Activated naive CD8-positive, alpha-beta T cell treated with anti-CD3 and anti-CD28 coated beads, Interleukin-2, amount 10 ng/mL, durations not matched to agents 7 days and 5 days (primary cell): ENCODE data around the gene UST. TPM values are rescaled to one million over a fixed set of nuclear protein-coding genes. Genes with fewer than 3 reads are reported as not detected.

Source experiments
- ATAC-seq: fragments of 150-1000 bp; cut with Tn5 transposase; one replicate; pipeline ENCODE4 v1.10.0; 2021; ENCODE audit warnings: low read depth, moderate library complexity
- POLR2A ChIA-PET: fragments of 350-600 bp; sonication (Branson Sonifier 250); formaldehyde crosslinking; loops from one replicate; lab custom pipeline; 2021; ENCODE audit warnings: antibody characterized with exemption; lab: Charles Lee
- DNase-seq: peaks from one replicate; pipeline ENCODE4 v3.0.0; 2021
- H3K27ac Mint-ChIP-seq: one replicate; pipeline ENCODE4 v1.8.0; 2022; ENCODE audit warnings: mild to moderate bottlenecking, mixed read lengths
- H3K27me3 Mint-ChIP-seq: one replicate; pipeline ENCODE4 v1.8.0; 2022; ENCODE audit warnings: mild to moderate bottlenecking, moderate library complexity, mixed read lengths
- H3K36me3 Mint-ChIP-seq: one replicate; pipeline ENCODE4 v1.8.0; 2021; ENCODE audit warnings: mild to moderate bottlenecking, mixed read lengths
- H3K4me1 Mint-ChIP-seq: one replicate; pipeline ENCODE4 v1.8.0; 2021; ENCODE audit warnings: mixed read lengths
- H3K4me3 Mint-ChIP-seq: one replicate; pipeline ENCODE4 v1.8.0; 2022; ENCODE audit warnings: mild to moderate bottlenecking, moderate library complexity, mixed read lengths
- H3K9me3 Mint-ChIP-seq: one replicate; pipeline ENCODE4 v1.8.0; 2021; ENCODE audit warnings: mixed read lengths
- total RNA-seq, 2 experiments: library from RNA; stranded (reverse); gene quantifications; one replicate each; pipeline ENCODE4 v1.2.3, GENCODE V29; 2021

UST gene
- total RNA-seq, 2 experiments from 2014 or later, result 2.9 to 3.1 TPM

- POLR2A ChIA-PET, result no interaction called here
- Mint-ChIP-seq H3K27ac (no peak overlapping the region), H3K4me3 (no peak overlapping the region), H3K36me3 (no peaks in the 10 kb centered on the region), H3K9me3 (peaks cover 1% of the 10 kb centered on the region), H3K27me3 (peaks cover 11% of the 10 kb centered on the region), H3K4me1 (no peaks in the 10 kb centered on the region)
- ATAC-seq, result no peak
- DNase-seq, result no peak
Observed at GRCh38 chr6:148713033-148713738, 33.6 kb upstream of the UST start.

- Mint-ChIP-seq H3K27ac (no peak overlapping the region), H3K4me1 (no peaks in the 10 kb centered on the region), H3K9me3 (peaks cover 1% of the 10 kb centered on the region), H3K36me3 (no peaks in the 10 kb centered on the region), H3K4me3 (no peak overlapping the region), H3K27me3 (peaks cover 11% of the 10 kb centered on the region)
- DNase-seq (no peak), ATAC-seq (no peak)
- POLR2A ChIA-PET, result no interaction called here
Observed at GRCh38 chr6:148713921-148714320, 32.9 kb upstream of the UST start.

- Mint-ChIP-seq H3K4me3 (no peak overlapping the region), H3K36me3 (no peaks in the 10 kb centered on the region), H3K27ac (no peak overlapping the region), H3K4me1 (no peaks in the 10 kb centered on the region), H3K9me3 (peaks cover 1% of the 10 kb centered on the region), H3K27me3 (peaks cover 6% of the 10 kb centered on the region)
- POLR2A ChIA-PET, result no interaction called here
- ATAC-seq, result no peak
- DNase-seq, result no peak
Observed at GRCh38 chr6:148716811-148717210, 30.0 kb upstream of the UST start.

GRCh38 chr6:148720406-148720805, 26.4 kb upstream of the UST start:
- no peak overlapping the region for H3K27ac Mint-ChIP-seq
- no peak overlapping the region for H3K4me3 Mint-ChIP-seq
- no peaks in the 10 kb centered on the region for H3K4me1 Mint-ChIP-seq
- POLR2A ChIA-PET, result no interaction called here
- H3K27me3 Mint-ChIP-seq, result peaks cover 11% of the 10 kb centered on the region
- no peak for ATAC-seq
- peaks cover 3% of the 10 kb centered on the region for H3K36me3 Mint-ChIP-seq
- H3K9me3 Mint-ChIP-seq, result peaks cover 1% of the 10 kb centered on the region
- no peak for DNase-seq

- Mint-ChIP-seq H3K9me3 (peaks cover 1% of the 10 kb centered on the region), H3K27ac (no peak overlapping the region), H3K27me3 (peaks cover 15% of the 10 kb centered on the region), H3K4me1 (no peaks in the 10 kb centered on the region), H3K36me3 (peaks cover 3% of the 10 kb centered on the region), H3K4me3 (no peak overlapping the region)
- DNase-seq, result no peak
- POLR2A ChIA-PET, result no interaction called here
- no peak for ATAC-seq
Observed at GRCh38 chr6:148720897-148721296, 25.9 kb upstream of the UST start.

GRCh38 chr6:148723484-148723883, 23.3 kb upstream of the UST start:
- ATAC-seq (no peak), DNase-seq (no peak)
- Mint-ChIP-seq H3K4me3 (no peak overlapping the region), H3K4me1 (no peaks in the 10 kb centered on the region), H3K9me3 (peaks cover 1% of the 10 kb centered on the region), H3K36me3 (peaks cover 3% of the 10 kb centered on the region), H3K27me3 (peaks cover 19% of the 10 kb centered on the region), H3K27ac (no peak overlapping the region)
- POLR2A ChIA-PET, result interaction anchor here (0.6 kb wide), 1 partner anchor 301 kb away, joined by 3 read pairs; no protein-coding TSS in a partner anchor

- H3K9me3 Mint-ChIP-seq, result peaks cover 1% of the 10 kb centered on the region
- peaks cover 19% of the 10 kb centered on the region for H3K27me3 Mint-ChIP-seq
- ATAC-seq (no peak), DNase-seq (no peak)
- no peak overlapping the region for H3K4me3 Mint-ChIP-seq
- peaks cover 3% of the 10 kb centered on the region for H3K36me3 Mint-ChIP-seq
- no peaks in the 10 kb centered on the region for H3K4me1 Mint-ChIP-seq
- H3K27ac Mint-ChIP-seq, result no peak overlapping the region
- POLR2A ChIA-PET, result no interaction called here
Observed at GRCh38 chr6:148724428-148724827, 22.4 kb upstream of the UST start.

GRCh38 chr6:148727104-148727503, 19.7 kb upstream of the UST start:
- Mint-ChIP-seq H3K4me3 (no peak overlapping the region), H3K4me1 (no peaks in the 10 kb centered on the region), H3K9me3 (peaks cover 1% of the 10 kb centered on the region), H3K36me3 (peaks cover 3% of the 10 kb centered on the region), H3K27ac (no peak overlapping the region), H3K27me3 (peaks cover 20% of the 10 kb centered on the region)
- POLR2A ChIA-PET, result no interaction called here
- no peak for DNase-seq
- no peak for ATAC-seq

- no peaks in the 10 kb centered on the region for H3K9me3 Mint-ChIP-seq
- POLR2A ChIA-PET, result no interaction called here
- H3K4me1 Mint-ChIP-seq, result no peaks in the 10 kb centered on the region
- no peak overlapping the region for H3K27ac Mint-ChIP-seq
- H3K27me3 Mint-ChIP-seq, result peaks cover 9% of the 10 kb centered on the region
- ATAC-seq, result no peak
- H3K4me3 Mint-ChIP-seq, result no peak overlapping the region
- DNase-seq, result no peak
- no peaks in the 10 kb centered on the region for H3K36me3 Mint-ChIP-seq
Observed at GRCh38 chr6:148735989-148736388, 10.8 kb upstream of the UST start.

GRCh38 chr6:148736774-148737412, 9.9 kb upstream of the UST start:
- H3K4me3 Mint-ChIP-seq, result no peak overlapping the region
- no peak overlapping the region for H3K27ac Mint-ChIP-seq
- H3K27me3 Mint-ChIP-seq, result peaks cover 4% of the 10 kb centered on the region
- POLR2A ChIA-PET, result no interaction called here
- H3K4me1 Mint-ChIP-seq, result no peaks in the 10 kb centered on the region
- no peaks in the 10 kb centered on the region for H3K9me3 Mint-ChIP-seq
- H3K36me3 Mint-ChIP-seq, result no peaks in the 10 kb centered on the region
- no peak for DNase-seq
- ATAC-seq, result no peak

GRCh38 chr6:148737806-148738205, 9.0 kb upstream of the UST start:
- no peaks in the 10 kb centered on the region for H3K4me1 Mint-ChIP-seq
- no peak overlapping the region for H3K27ac Mint-ChIP-seq
- peaks cover 9% of the 10 kb centered on the region for H3K27me3 Mint-ChIP-seq
- DNase-seq, result no peak
- no peak overlapping the region for H3K4me3 Mint-ChIP-seq
- no peak for ATAC-seq
- no peaks in the 10 kb centered on the region for H3K36me3 Mint-ChIP-seq
- POLR2A ChIA-PET, result no interaction called here
- no peaks in the 10 kb centered on the region for H3K9me3 Mint-ChIP-seq

GRCh38 chr6:148738946-148739821, 7.6 kb upstream of the UST start:
- no peak for DNase-seq
- no peaks in the 10 kb centered on the region for H3K9me3 Mint-ChIP-seq
- no peak overlapping the region for H3K4me3 Mint-ChIP-seq
- H3K36me3 Mint-ChIP-seq, result no peaks in the 10 kb centered on the region
- no peaks in the 10 kb centered on the region for H3K4me1 Mint-ChIP-seq
- H3K27ac Mint-ChIP-seq, result no peak overlapping the region
- peak; percentile 45 for ATAC-seq
- H3K27me3 Mint-ChIP-seq, result peaks cover 15% of the 10 kb centered on the region
- POLR2A ChIA-PET, result interaction anchor here (0.7 kb wide), 1 partner anchor 18 kb away, joined by 4 read pairs; no protein-coding TSS in a partner anchor

GRCh38 chr6:148739822-148740128, 7.1 kb upstream of the UST start:
- peak; percentile 43 for ATAC-seq
- H3K4me1 Mint-ChIP-seq, result no peaks in the 10 kb centered on the region

More at GRCh38 chr6:148739822-148740128, 7.1 kb upstream of the UST start:
- POLR2A ChIA-PET, result no interaction called here
- peaks cover 17% of the 10 kb centered on the region for H3K27me3 Mint-ChIP-seq
- no peak overlapping the region for H3K27ac Mint-ChIP-seq
- no peak for DNase-seq
- no peak overlapping the region for H3K4me3 Mint-ChIP-seq
- H3K9me3 Mint-ChIP-seq, result no peaks in the 10 kb centered on the region
- H3K36me3 Mint-ChIP-seq, result no peaks in the 10 kb centered on the region
